Adrenal gland (tissue), 12 donors: Measurements from ENCODE around the gene LRRC8C. TPM values are rescaled to one million over a fixed set of nuclear protein-coding genes. Genes with fewer than 3 reads are reported as not detected.

Experiments
- DNase-seq, 7 donors: peaks; one replicate each; pipeline ENCODE4 v3.0.0-alpha.2; 2019 to 2020
- H3K27ac ChIP-seq, 5 donors: fragments of 200-600 bp; sonication (generic) in 4 of 5; 1 replicate in 3 of 5; 2 replicates in 2 of 5; pipeline versions ENCODE4 v1.5.1 to v1.8.0; 2016 to 2020; ENCODE audit warnings: mild to moderate bottlenecking in 1 of 5
- H3K27me3 ChIP-seq: fragments of 200-600 bp; 2 replicates; pipeline ENCODE4 v1.8.0; 2021
- H3K36me3 ChIP-seq, 2 donors: fragments of 200-600 bp; replicated peaks in 1 of 2; 1 replicate in 1 of 2; 2 replicates in 1 of 2; pipeline versions ENCODE4 v1.5.1 to v1.8.0; 2018 to 2022
- H3K4me1 ChIP-seq, 2 donors: fragments of 200-600 bp; replicated peaks in 1 of 2; 1 replicate in 1 of 2; 2 replicates in 1 of 2; pipeline versions ENCODE4 v1.5.1 to v1.8.0; 2018 to 2021
- H3K4me3 ChIP-seq, 4 donors: fragments of 200-600 bp; sonication (generic) in 3 of 4; one replicate each; pipeline ENCODE4 v1.5.1; 2016 to 2018
- H3K9me3 ChIP-seq, 3 donors: fragments of 200-600 bp; sonication (generic) in 1 of 3; replicated peaks in 1 of 3; 1 replicate in 2 of 3; 2 replicates in 1 of 3; pipeline versions ENCODE4 v1.5.1 to v1.8.0; 2016 to 2021
- CTCF ChIP-seq, 6 experiments: fragments of 450-650 bp in 4 of 6; fragments of 200-600 bp in 2 of 6; sonication (generic) in 1 of 6; IDR thresholded peaks; 1 replicate in 5 of 6; 2 replicates in 1 of 6; pipeline versions ENCODE4 v1.5.1 to v1.8.0; 2016 to 2021; ENCODE audit warnings: antibody characterized with exemption in 6 of 6, mild to moderate bottlenecking in 2 of 6, moderate library complexity in 1 of 6
- POLR2A ChIP-seq, 2 donors: fragments of 450-650 bp; IDR thresholded peaks; one replicate each; pipeline ENCODE4 v1.6.1; 2017; ENCODE audit warnings: antibody characterized with exemption in 2 of 2, mild to moderate bottlenecking in 2 of 2, moderate library complexity in 1 of 2
- WGBS, 4 donors: extraction: QIAGEN DNeasy Blood & Tissue Kit in 2 of 4; methylation state at CpG; one replicate each; pipeline versions ENCODE4 v1.1.5 to v1.1.7; 2013 to 2017; 5-methylcytosine and 5-hydroxymethylcytosine counted together
- intact Hi-C, 2 donors: fragments of 100-400 bp; cut with DNase I; formaldehyde crosslinking; loops; one replicate each; pipeline versions ENCODE4 v1.14.1 to v1.15.0; 2022 to 2023
- polyA plus RNA-seq, 3 donors: library from polyadenylated mRNA; stranded (reverse); fragments of 200-250 nt in 2 of 3; fragments of 350-450 nt in 1 of 3; fragmentation: Illumina TruSeq in 1 of 3; extraction: RNeasy Lipid Tissue Mini Kit (QIAGEN cat#74804) in 1 of 3; gene quantifications; one replicate each; pipeline ENCODE4 v1.2.3, GENCODE V29; 2013 to 2014
- total RNA-seq, 9 donors: library from RNA; depleted of rRNA in 4 of 9; stranded (reverse); fragments of >200 nt in 4 of 9; fragments of 120-200 nt in 1 of 9; fragmentation: NEBNext Ultra II Directional in 1 of 9; extraction: Animal tissue kit (Norgen Biotek cat#: 25700) in 1 of 9; gene quantifications; one replicate each; pipeline versions ENCODE4 v1.1.0 to v1.2.4, GENCODE V29; 2013 to 2023
- donor health status: healthy with polysubstance abuse.
- donor health status: Bipolar disorder and iron deficiency.
- donor health status: DM: yes; HTN: yes; CAD: no.
- donor health status: DM: no; HTN: no; CAD: no.
- donor health status: DM: no; HTN: no; CAD: no.
- donor health status: DM: yes; HTN: yes; CAD: no.

The LRRC8C gene
- total and polyA plus RNA-seq, 12 donors: 6.5 to 33.6 (median 11.9) TPM

GRCh38 chr1:89761338-89761737 is 128.4 kb downstream of the LRRC8C start:
- Histone ChIP-seq H3K4me1 (peaks cover 20 to 35% of the 10 kb centered on the region in 2 donors), H3K4me3 (no peak overlapping the region), H3K36me3 (no peaks in the 10 kb centered on the region), H3K27ac (no peak overlapping the region), H3K9me3 (no peaks in the 10 kb centered on the region), H3K27me3 (no peaks in the 10 kb centered on the region)
- intact Hi-C loops: loop anchor here (5.0 to 10.0 kb wide), 4 partner anchors 129 to 279 kb away; partner anchors contain the start of gene LRRC8C (in 2 of the 2)
- WGBS, 4 donors: 73 to 88% (median 79%) methylated on average over 1 of the region's 1 CpG
- TF ChIP-seq CTCF (IDR thresholded peaks at IDR 0.05) (no peak), POLR2A (IDR thresholded peaks at IDR 0.05) (no peak)
- no peak for DNase-seq

GRCh38 chr1:89761901-89762300 is 129.0 kb downstream of the LRRC8C start:
- Histone ChIP-seq H3K27me3 (no peaks in the 10 kb centered on the region), H3K4me1 (peaks cover 20 to 33% of the 10 kb centered on the region in 2 donors), H3K4me3 (no peak overlapping the region), H3K36me3 (no peaks in the 10 kb centered on the region), H3K9me3 (no peaks in the 10 kb centered on the region), H3K27ac (peak overlapping the region in 1 of 5 donors; percentile 8)
- WGBS, 4 donors: 52 to 71% (median 70%) methylated on average over 3 of the region's 3 CpGs
- DNase-seq: peak in 6 of 7 donors; percentile 28 to 84 (median 60)
- TF ChIP-seq CTCF (IDR thresholded peaks at IDR 0.05): no peak
- no peak for TF ChIP-seq POLR2A (IDR thresholded peaks at IDR 0.05)
- intact Hi-C loops: loop anchor here (5.0 to 10.0 kb wide), 4 partner anchors 130 to 280 kb away; partner anchors contain the start of gene LRRC8C (in 2 of the 2)

GRCh38 chr1:89762386-89762778 is 129.5 kb downstream of the LRRC8C start:
- Histone ChIP-seq H3K27me3 (no peaks in the 10 kb centered on the region), H3K4me3 (peak overlapping the region in 1 of 4 donors; percentile 52), H3K36me3 (no peaks in the 10 kb centered on the region), H3K4me1 (peaks cover 20 to 29% of the 10 kb centered on the region in 2 donors), H3K9me3 (no peaks in the 10 kb centered on the region), H3K27ac (peak overlapping the region in 2 of 5 donors; percentile 8 to 26)
- TF ChIP-seq CTCF (IDR thresholded peaks at IDR 0.05) (no peak), POLR2A (IDR thresholded peaks at IDR 0.05) (no peak)
- DNase-seq: peak in 1 of 7 donors; percentile 62
- intact Hi-C loops: loop anchor here (5.0 to 10.0 kb wide), 4 partner anchors 130 to 280 kb away; partner anchors contain the start of gene LRRC8C (in 2 of the 2)
- 68 to 85% (median 69%) methylated on average over 13 of the region's 13 CpGs for WGBS, 4 donors

- H3K27ac ChIP-seq: peak overlapping the region in 3 of 5 donors; percentile 21 to 37 (median 26)
- intact Hi-C loops: loop anchor here (5.0 to 10.0 kb wide), 4 partner anchors 131 to 281 kb away; partner anchors contain the start of gene LRRC8C (in 2 of the 2)
- H3K9me3 ChIP-seq: no peaks in the 10 kb centered on the region
- H3K36me3 ChIP-seq: no peaks in the 10 kb centered on the region
- DNase-seq: peak; percentile 83 to 93 (median 90)
- no peaks in the 10 kb centered on the region for H3K27me3 ChIP-seq
- peak overlapping the region; percentile 11 to 52 (median 42) for H3K4me3 ChIP-seq
- TF ChIP-seq POLR2A (IDR thresholded peaks at IDR 0.05) (peak in 1 of 2 donors; percentile 7), CTCF (IDR thresholded peaks at IDR 0.05) (peak; percentile 95 to 99 (median 98))
- 3 to 16% (median 10%) methylated on average over 33 to 47 of the region's 47 CpGs for WGBS, 4 donors
- peaks cover 15 to 24% of the 10 kb centered on the region in 2 donors for H3K4me1 ChIP-seq
Measured at GRCh38 chr1:89762779-89763648, 130.1 kb downstream of the LRRC8C start.
